Endometrium (tissue), 2 donors: ENCODE measurements around the gene EP300.
"Not testable (repeated sequence)": the region's sequence is repeated elsewhere in the genome, so short reads cannot be mapped to it uniquely, and the experiment has no call there.

Source experiments
- FAIRE-seq: peaks from 2 replicates; lab custom pipeline; 2012; peaks lifted over from hg19 to GRCh38; lab: Jason Lieb, UNC
- donor health status: control.
- donor health status: control.

The EP300 gene

DNA sequence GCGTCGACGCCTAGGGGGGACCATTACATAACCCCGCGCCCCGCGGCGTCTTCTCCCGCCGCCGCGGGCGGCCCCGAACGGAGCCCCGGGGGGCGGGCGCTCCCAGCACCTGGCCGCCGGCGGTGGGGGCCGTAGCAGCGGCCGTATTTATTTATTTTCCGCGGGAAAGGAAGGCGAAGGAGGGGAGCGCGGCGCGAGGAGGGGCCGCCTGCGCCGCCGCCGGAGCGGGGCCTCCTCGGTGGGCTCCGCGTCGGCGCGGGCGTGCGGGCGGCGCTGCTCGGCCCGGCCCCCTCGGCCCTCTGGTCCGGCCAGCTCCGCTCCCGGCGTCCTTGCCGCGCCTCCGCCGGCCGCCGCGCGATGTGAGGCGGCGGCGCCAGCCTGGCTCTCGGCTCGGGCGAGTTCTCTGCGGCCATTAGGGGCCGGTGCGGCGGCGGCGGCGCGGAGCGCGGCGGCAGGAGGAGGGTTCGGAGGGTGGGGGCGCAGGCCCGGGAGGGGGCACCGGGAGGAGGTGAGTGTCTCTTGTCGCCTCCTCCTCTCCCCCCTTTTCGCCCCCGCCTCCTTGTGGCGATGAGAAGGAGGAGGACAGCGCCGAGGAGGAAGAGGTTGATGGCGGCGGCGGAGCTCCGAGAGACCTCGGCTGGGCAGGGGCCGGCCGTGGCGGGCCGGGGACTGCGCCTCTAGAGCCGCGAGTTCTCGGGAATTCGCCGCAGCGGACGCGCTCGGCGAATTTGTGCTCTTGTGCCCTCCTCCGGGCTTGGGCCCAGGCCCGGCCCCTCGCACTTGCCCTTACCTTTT lies at the start of gene EP300:
Gene EP300, plus strand, starts transcription at position 570 of the 795 bp plus-strand sequence. CDS start 413 bp downstream, outside the sequence.
- FAIRE-seq = no peak

DNA sequence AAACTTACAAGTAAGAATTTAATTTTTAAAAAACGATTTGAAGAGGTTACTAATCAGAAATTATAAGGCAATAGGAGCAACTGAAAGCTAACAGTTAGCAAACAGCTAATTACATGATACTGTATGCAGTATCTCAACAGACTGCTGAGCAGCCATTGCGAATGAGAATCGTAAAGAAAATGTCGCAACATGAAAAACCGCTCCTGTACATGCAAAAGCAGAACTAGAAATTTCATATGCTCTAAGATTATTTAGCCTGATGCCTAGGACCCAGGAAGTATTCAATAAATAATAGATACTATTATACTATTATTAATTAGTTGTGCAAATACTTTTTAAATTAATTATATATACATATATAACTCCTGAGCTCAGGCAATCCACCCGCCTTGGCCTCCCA lies 48.7 kb upstream of the EP300 start:
- FAIRE-seq = no peak

DNA sequence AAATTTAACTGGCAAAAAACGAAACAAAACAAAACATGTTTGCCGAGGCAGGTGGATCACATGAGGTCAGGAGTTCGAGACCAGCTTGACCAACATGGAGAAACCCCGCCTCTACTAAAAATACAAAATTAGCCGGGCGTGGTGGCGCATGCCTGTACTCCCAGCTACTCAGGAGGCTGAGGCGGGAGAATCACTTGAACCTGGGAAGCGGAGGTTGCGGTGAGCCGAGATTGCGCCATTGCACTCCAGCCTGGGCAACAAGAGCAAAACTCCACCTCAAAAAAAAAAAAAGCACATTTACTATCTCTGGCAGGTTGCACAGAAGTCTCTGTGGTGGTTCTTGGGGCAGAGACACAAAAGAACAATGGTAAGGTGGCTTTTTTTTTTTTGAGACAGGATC lies 46.8 kb upstream of the EP300 start:
- not testable (repeated sequence) for FAIRE-seq

DNA sequence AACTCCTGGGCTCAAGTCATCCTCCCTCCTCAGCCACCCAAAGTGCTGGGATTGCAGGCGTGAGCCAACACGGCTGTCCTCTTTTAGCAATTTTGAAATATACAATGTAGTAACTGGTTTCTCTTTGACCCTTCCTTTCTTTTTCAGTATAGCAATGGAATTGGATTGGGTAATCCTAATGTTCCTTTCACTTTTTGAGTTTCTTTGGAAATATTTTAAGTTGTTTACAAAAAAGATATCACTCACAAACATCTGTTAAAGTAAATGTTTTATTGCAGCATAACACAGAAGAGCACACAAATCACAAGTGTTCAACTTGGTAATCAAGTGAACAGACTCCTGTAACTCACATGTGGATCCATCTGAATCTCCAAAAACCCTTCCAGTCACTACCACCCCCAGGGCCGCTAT lies 44.6 kb upstream of the EP300 start:
- no peak for FAIRE-seq

- not testable (repeated sequence) for FAIRE-seq
Measured at GRCh38 chr22:41048345-41048744, 44.0 kb upstream of the EP300 start.

DNA sequence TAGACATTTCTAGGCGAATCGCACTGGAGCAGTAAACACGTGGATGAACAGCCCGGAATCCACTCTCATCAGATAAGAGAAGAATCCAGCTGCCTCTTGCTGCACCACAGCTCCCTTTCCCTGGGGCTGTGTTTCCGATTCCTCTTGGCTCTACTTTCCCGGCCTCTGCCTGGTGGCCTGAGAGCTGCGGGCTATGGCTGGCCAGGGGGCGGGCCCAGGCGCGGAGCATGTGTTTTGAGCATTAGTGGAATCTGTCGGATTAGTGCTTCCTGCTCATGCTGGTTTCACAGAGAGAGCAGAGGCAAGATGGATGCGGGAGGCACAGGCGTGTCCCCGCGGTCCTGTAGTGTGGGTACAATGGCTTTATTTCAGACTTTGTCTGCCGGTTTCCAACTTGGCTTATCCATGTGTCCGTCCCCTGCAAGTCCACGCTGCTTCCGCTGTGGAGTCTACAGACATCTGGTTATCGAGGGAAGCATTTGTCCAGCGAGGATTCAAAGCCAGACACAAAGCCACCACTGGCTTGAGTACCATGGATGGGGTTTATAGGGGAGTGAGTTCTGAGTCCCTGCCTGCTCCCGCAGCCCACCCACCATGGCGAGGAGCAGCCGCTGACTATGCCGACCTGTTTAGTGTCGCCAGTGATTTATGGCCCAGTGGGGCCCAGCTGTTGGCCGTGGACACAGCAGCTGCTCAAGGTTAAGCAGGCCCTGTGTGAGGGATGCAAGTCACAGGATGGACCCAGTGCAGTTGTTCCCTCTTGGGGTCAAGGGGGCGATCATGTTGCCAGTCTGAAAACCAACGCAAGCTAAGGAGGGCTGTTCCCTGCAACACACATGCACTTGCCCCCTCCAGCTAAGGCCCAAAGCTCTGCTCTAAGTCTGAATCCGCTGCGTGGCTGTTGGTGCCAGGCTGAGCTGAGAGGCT lies 43.3 kb upstream of the EP300 start:
- peak; percentile 26 for FAIRE-seq

DNA sequence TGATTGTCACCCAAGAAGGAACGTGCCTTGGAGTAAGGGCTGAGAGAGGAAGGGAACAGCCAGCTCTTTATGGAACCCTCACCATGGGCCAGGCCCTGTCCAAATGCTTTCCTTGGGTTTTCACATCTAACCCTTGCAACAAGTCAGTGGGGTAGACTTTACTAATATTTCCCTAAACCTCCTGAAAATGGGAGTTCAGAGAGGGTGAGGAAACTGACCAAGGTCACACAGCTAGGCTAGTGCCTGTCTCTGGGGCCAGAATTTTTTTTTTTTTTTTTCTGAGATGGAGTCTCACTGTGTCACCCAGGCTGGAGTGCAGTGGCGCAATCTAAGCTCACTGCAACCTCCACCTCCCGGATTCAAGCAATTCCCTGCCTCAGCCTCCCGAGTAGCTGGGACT lies 42.6 kb upstream of the EP300 start:
- FAIRE-seq = not testable (repeated sequence)

DNA sequence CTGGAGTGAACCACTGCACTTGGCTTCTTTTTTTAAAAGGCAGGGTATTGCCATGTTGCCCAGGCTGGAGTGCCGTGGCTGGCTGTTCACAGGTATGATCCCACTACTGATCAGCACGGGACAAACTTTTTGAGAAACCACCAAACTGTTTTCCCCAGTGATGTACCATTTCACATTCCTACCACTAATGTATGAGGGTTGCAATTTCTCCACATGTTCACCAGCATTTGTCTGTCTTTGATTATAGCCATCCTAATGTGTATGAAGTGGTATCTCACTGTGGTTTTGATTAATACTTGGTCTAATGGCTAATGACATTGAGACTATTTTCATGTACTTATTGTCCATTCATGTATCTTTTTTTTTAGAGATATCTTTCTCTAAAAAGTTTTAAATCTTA lies 41.5 kb upstream of the EP300 start:
- no peak for FAIRE-seq

- FAIRE-seq = no peak
Measured at GRCh38 chr22:41052661-41053490, 39.5 kb upstream of the EP300 start.

DNA sequence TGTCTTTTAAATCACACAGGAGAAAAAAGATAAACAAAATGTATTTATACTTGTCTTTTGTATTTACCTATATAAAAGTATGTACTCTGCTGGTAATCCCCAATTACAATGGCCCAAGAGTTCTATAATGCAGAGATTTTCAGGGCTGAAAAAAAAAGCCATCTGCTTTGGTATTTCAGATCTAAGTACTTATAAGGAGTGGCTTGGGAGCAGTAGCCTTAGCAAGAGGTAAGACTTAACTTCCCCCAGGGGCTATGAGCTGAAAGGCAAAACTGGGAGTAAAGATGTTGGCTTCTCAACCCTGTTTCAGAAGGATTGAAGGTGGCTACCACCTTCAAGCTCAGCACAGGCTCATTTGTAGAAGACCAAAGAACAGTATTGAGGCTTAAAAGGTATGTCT lies 35.3 kb upstream of the EP300 start:
- FAIRE-seq = no peak

GRCh38 chr22:41062146-41062545 lies 30.2 kb upstream of the EP300 start:
- no peak for FAIRE-seq

- peak; percentile 82 for FAIRE-seq
Measured at GRCh38 chr22:41064326-41064725, 28.1 kb upstream of the EP300 start.

DNA sequence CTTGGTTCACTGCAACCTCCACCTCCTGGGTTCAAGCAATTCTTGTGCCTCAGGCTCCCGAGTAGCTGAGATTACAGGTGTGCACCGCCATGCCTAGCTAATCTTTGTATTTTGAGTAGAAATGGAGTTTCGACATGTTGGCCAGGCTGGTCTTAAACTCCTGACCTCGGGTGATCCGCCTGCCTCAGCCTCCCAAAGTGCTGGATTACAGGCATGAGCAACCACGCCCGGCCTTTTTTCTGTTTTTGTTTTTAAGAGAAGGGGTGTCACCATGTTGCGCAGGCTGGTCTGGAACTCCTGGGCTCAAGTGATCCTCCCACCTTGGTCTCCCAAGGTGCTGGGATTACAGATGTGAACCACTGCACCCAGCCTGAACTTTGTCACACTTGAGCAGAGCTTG lies 26.1 kb upstream of the EP300 start:
- not testable (repeated sequence) for FAIRE-seq

- not testable (repeated sequence) for FAIRE-seq
Measured at GRCh38 chr22:41067968-41068367, 24.4 kb upstream of the EP300 start.

GRCh38 chr22:41070665-41071331 lies 21.6 kb upstream of the EP300 start:
- no peak for FAIRE-seq

GRCh38 chr22:41074061-41074460 lies 18.3 kb upstream of the EP300 start:
- no peak for FAIRE-seq

DNA sequence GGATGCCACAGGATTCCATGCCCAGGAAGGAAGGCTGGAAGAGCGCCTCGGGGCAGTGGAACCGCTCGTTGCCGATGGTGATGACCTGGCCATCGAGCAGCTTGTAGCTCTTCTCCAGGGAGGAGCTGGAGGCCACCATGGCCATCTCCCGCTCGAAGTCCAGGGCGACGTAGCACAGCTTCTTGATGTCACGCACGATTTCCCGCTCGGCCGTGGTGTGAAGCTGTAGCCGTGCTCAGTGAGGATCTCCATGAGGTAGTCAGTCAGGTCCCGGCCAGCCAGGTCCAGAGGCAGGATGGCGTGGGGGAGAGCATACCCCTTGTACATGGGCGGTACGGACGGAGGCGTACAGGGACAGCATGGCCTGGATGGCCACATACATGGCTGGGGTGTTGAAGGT lies 17.9 kb upstream of the EP300 start:
- FAIRE-seq = no peak

DNA sequence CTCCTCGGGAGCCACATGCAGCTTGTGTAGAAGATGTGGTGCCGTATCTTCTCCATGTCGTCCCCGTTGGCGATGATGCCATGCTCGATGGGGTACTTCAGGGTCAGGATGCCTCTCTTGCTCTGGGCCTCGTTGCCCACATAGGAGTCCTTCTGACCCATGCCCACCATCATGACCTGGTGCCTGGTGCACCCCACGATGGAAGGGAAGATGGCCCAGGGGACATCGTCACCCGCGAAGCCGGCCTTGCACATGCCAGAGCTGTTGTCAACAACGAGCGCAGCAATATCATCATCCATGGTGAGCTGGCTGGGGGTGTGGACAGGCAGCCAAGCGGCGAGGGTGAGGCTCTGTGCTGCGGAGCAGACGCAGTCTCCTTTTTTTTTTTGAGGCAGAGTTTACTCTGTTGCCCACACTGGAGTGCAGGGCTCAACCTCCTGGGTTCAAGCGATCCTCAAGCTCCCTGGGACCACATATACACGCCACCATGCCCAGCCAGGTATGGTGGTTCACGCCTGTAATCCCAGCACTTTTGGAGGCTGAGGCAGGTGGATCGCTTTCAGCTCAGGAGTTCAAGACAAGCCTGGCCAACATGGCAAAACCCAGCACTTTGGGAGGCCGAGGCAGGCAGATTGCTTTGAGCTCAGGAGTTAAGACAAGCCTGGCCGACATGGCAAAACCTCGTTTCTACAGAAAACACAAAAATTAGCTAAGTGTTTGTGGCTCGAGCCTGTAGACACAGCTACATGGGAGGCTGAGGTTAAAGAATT lies 17.3 kb upstream of the EP300 start:
- no peak for FAIRE-seq

DNA sequence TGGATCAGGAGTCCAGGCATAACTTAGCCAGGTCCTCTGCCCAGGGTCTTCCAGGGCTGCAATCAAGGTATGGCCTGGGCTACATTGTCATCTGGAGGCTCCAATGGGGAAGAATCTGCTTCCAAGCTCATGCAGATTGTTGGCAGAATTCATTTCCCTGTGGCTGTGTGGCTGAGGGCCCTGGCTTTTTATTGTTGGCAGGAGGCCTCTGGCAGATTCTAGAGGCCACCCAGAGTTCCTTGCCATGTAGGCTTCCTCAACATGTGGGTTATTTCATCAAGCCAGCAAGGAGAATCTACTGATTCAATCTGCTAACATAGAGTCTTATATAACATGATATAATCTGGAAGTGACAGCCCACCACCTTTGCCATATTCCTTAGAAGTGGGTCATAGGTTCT lies 16.4 kb upstream of the EP300 start:
- FAIRE-seq = no peak

DNA sequence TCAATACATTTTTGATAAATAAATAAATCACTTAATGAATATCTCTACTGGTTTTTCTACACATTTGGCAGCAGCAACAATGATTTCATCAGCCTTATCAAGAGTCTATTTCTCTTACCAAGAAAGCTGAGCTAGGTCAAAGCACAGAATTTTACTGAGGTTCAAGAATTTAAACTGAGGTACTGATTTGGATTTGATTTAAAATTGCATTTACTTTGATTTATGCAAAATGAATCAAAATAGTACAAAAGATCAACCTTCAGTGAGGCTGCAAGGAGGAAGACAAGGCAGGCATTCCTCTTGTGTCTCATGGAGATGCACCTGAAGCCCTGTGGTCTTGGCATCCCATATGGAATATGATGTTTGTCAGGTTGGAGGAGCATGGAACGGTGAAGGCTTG lies 15.5 kb upstream of the EP300 start:
- FAIRE-seq = no peak

DNA sequence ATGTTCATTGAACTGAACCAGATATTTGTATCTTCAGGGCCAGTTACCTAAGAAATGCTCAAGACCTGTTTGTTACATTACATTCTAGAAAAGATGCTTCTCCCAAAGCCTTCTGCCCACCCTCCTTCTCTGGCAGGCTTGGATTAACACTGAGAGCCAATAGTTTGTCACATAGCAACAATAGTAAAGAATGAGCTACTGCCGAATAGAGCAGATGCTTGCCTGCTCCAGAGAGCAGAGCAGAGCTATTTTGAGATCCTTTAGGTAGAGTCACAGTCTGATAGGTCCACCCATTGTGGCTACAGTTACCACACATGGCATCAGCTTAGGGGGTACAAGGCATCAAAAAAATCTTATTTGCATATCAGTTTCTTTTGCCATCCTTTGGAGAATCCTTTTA lies 13.5 kb upstream of the EP300 start:
- no peak for FAIRE-seq
